Measurements from ENCODE around the gene SART1. TPM values are rescaled to one million over a fixed set of nuclear protein-coding genes. Genes with fewer than 3 reads are reported as not detected.

Gene SART1, protein sequence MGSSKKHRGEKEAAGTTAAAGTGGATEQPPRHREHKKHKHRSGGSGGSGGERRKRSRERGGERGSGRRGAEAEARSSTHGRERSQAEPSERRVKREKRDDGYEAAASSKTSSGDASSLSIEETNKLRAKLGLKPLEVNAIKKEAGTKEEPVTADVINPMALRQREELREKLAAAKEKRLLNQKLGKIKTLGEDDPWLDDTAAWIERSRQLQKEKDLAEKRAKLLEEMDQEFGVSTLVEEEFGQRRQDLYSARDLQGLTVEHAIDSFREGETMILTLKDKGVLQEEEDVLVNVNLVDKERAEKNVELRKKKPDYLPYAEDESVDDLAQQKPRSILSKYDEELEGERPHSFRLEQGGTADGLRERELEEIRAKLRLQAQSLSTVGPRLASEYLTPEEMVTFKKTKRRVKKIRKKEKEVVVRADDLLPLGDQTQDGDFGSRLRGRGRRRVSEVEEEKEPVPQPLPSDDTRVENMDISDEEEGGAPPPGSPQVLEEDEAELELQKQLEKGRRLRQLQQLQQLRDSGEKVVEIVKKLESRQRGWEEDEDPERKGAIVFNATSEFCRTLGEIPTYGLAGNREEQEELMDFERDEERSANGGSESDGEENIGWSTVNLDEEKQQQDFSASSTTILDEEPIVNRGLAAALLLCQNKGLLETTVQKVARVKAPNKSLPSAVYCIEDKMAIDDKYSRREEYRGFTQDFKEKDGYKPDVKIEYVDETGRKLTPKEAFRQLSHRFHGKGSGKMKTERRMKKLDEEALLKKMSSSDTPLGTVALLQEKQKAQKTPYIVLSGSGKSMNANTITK
- 10 to 100 TPM in 2 of 3 donors, 1 to 10 TPM in 1; 7.5 to 53.0 (median 16.1) TPM for polyA plus RNA-seq

DNA sequence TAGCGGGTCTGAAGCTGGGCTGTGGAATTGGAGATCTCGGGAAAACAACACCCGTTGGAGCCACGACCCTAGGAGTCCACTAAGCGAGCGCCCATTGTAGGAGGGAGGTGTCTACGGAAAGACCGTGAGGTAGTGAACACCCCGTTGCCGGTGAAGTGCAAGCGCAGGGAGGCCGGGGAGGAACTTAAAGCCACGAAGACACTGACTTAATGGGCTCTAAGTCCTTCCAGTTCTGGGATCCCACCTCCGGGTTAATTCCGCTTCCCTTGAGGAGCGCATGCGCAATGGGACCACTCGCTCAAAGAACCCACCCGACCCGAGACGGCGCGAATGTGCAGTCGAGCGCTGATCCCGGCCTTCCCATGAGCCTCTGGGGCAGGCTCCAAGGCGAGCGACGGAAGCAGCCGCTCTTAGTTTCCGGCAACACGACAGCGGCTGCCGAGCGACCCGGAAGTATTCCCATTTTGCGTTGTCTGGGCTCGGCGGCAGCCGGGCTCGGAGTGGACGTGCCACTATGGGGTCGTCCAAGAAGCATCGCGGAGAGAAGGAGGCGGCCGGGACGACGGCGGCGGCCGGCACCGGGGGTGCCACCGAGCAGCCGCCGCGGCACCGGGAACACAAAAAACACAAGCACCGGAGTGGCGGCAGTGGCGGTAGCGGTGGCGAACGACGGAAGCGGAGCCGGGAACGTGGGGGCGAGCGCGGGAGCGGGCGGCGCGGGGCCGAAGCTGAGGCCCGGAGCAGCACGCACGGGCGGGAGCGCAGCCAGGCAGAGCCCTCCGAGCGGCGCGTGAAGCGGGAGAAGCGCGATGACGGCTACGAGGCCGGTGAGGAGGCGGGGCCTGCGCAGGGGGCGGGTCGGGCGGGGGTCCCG lies at the start of gene SART1:
Gene SART1 (plus strand): TSS at position 468 of the 874 bp plus-strand sequence. CDS start 47 bp downstream, at position 515.
- Mint-ChIP-seq H3K36me3 (peaks cover 4 to 8% (median 8%) of the 10 kb centered on the region in 3 donors), H3K4me3 (peak within 1 kb of the TSS; percentile 94 to 98 (median 98)), H3K4me1 (peaks cover 27 to 42% of the 10 kb centered on the region in 2 donors), H3K27ac (peak within 1 kb of the TSS; percentile 93 to 99 (median 98)), H3K27me3 (ENCODE audit: low read depth in 3 of 3) (peaks cover 5 to 10% (median 7%) of the 10 kb centered on the region in 3 donors), H3K9me3 (no peaks in the 10 kb centered on the region)
- peak; percentile 96 for DNase-seq

DNA sequence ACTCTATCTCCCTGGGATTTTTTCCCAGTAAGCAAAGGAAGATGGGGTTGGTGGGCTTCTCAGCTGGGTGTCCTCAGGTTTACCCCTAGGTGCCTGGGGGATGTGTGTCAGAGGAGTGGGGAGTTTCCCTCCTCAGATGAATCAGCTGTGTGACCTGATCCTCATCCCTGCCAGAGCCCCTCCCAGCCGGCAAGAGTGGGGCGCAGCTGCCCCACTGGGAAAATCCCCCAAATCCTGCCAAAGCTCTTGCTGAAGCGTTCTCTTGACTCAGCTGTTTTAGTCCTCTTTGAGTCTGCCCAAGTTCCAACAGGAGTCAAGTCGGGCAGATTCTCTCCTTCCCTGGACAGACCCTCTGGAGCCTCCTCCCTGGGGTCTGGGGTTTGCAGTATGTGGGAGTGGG lies 48.7 kb upstream of the SART1 start:
- Mint-ChIP-seq H3K4me1 (peaks cover 22 to 27% of the 10 kb centered on the region in 2 donors), H3K36me3 (peaks cover 0 to 4% (median 0%) of the 10 kb centered on the region in 3 donors), H3K27ac (no peak overlapping the region), H3K9me3 (no peaks in the 10 kb centered on the region), H3K4me3 (no peak overlapping the region), H3K27me3 (ENCODE audit: low read depth in 3 of 3) (peaks cover 2 to 5% (median 3%) of the 10 kb centered on the region in 3 donors)
- DNase-seq = no peak

DNA sequence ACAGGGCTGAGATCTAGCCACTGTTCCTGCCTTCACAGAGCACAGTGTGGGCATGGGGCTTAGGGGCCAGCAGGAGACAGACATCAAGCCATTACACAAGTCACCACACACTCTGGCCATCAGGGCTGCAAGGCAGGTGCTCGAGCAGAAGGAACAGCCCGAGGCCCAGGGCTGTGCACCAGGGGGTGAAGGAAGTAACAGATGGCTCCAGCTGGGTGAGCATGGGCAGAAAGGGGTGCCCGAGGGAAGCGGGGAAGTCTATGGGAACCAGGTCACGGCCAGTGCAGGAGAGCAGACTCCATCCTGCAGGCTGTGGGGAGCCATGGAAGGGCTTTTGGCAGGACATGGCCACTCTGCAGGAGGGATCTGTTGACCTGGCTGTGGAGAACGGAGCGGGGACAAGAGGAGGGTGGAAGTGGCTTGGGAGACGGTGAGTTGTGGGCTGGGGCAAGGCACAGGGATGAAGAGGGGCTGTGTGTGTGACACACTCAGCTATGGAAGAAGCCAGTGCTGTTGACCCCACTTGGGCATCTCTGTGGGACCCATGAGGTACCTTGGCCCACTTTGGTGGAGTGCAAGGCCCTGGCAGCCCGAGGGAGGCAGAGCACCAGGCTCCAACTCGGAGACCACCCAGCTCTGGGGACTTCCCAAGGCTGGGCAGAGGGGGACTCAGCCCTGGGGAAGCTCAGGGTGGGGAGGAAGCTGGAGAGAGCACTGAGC lies 46.3 kb upstream of the SART1 start:
- H3K27me3 Mint-ChIP-seq (ENCODE audit: low read depth in 3 of 3) = peaks cover 2 to 11% (median 9%) of the 10 kb centered on the region in 3 donors
- H3K9me3 Mint-ChIP-seq = no peaks in the 10 kb centered on the region
- no peak for DNase-seq
- H3K27ac Mint-ChIP-seq = peak overlapping the region in 3 of 6 donors; percentile 26 to 77 (median 52)
- peaks cover 26 to 33% of the 10 kb centered on the region in 2 donors for H3K4me1 Mint-ChIP-seq
- H3K4me3 Mint-ChIP-seq = peak overlapping the region in 1 of 5 donors; percentile 15
- H3K36me3 Mint-ChIP-seq = peaks cover 0 to 4% (median 0%) of the 10 kb centered on the region in 3 donors

DNA sequence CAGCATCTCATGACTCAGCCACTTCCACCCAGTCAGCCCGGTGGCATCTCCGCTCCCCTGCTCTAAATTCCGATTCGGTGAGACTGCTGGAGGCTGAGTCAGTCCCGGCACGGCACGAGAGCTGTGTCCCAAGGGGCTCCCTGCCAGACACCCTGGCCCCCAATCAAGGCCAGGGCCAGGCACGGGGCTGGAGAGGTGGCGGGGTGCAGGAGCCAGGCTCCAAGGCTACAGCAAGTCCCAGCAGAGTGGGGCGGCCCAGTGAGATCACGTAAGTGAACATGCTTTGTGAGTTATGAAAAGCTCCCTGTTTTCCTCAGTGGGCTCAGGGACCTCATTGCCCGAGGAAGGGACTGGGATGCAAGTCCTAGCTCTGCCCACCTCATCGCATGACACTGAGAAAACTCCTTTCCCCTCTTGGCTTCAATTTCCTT lies 45.7 kb upstream of the SART1 start:
- H3K9me3 Mint-ChIP-seq = no peaks in the 10 kb centered on the region
- no peak for DNase-seq
- H3K4me3 Mint-ChIP-seq = peak overlapping the region in 1 of 5 donors; percentile 89
- no peak overlapping the region for H3K27ac Mint-ChIP-seq
- H3K27me3 Mint-ChIP-seq (ENCODE audit: low read depth in 3 of 3) = peaks cover 2 to 13% (median 9%) of the 10 kb centered on the region in 3 donors
- H3K4me1 Mint-ChIP-seq = peaks cover 31 to 39% of the 10 kb centered on the region in 2 donors
- peaks cover 0 to 4% (median 0%) of the 10 kb centered on the region in 3 donors for H3K36me3 Mint-ChIP-seq

DNA sequence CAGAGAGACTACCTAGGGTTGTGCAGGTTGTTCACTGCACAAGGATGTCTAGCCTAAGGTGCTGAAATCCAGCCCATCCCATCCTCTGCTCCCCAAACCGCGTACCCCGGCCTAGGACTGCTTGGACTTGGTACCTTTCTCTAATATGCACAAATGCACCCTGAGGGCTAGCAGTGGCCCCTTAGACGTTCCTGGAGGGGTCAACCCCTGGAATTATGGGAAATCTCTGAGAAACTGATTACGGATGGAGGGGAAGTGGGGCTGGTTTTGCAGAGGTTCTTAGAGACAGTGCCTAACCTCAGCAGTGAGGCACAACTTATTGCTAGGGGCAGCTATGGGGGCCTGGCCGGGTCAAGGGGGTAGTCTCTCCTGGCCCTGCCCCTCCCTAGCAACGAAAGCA lies 45.1 kb upstream of the SART1 start:
- Mint-ChIP-seq H3K27ac (peak overlapping the region in 4 of 6 donors; percentile 3 to 70 (median 46)), H3K27me3 (ENCODE audit: low read depth in 3 of 3) (peaks cover 2 to 13% (median 9%) of the 10 kb centered on the region in 3 donors), H3K36me3 (peaks cover 0 to 4% (median 0%) of the 10 kb centered on the region in 3 donors), H3K9me3 (no peaks in the 10 kb centered on the region), H3K4me3 (peak overlapping the region; percentile 53 to 90 (median 88)), H3K4me1 (peaks cover 32 to 40% of the 10 kb centered on the region in 2 donors)
- DNase-seq = no peak

DNA sequence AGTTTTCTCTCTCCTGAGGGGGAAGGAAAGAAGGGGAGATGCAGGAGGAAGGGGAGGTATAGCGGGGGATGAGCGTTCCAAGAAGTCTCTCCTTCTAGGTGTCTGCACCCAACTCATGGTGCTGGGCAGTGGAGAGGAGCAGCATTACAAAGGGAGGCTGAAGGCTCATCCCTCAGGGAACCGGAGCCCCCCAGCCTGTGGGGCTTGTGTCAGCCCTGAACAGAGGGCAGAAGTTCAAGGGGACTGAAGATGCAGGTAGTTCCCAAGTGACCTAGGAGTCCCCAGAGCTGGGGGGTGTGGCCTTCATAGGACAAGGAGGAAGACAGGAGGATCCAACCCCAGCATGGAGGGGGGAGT lies 44.5 kb upstream of the SART1 start:
- no peak for DNase-seq
- H3K9me3 Mint-ChIP-seq = peaks cover 0 to 1% (median 0%) of the 10 kb centered on the region in 6 donors
- H3K4me3 Mint-ChIP-seq = peak overlapping the region; percentile 53 to 90 (median 88)
- peaks cover 32 to 43% of the 10 kb centered on the region in 2 donors for H3K4me1 Mint-ChIP-seq
- peak overlapping the region; percentile 34 to 71 (median 58) for H3K27ac Mint-ChIP-seq
- H3K36me3 Mint-ChIP-seq = peaks cover 0 to 5% (median under 1%) of the 10 kb centered on the region in 3 donors
- H3K27me3 Mint-ChIP-seq (ENCODE audit: low read depth in 3 of 3) = peaks cover 2 to 13% (median 9%) of the 10 kb centered on the region in 3 donors

DNA sequence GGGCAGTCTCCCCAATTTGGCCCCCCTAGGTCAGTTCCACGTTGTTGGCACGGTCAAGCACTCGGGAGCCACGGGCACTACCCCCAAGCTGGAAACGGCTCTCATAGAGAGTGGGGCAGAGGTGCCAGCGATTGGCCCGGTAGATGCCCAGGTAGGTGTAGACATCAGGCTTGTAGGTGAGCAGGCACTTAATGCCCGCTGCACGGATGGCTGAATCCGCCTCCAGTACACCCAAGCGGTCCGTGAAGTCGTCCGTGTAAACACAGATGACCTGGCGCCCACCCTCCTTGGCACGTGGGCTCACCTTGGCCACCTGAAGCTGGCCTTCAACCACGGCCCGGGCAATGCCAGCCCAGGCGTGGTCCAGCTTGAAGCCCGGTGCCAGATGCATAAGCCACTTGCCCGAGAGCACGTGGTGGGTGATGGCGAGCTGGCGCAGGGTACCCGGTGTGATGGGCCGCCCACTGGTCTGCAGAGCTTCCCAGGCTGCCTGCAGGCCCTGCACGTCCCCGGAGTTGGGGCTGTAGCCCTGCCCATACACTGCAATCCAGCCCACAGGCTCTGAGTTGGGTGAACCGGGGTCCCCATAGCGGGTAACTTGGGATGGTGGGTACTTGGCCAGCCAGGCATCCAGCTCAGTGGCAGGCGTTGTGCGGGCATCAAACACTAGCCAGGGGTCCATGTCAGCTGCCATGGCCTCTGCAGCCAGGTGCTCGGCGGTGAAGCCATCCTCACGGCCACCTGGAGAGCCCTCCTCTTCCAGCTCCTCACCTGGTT lies 43.9 kb upstream of the SART1 start:
- H3K4me1 Mint-ChIP-seq = peaks cover 37 to 48% of the 10 kb centered on the region in 2 donors
- H3K9me3 Mint-ChIP-seq = peaks cover 0 to 1% (median 0%) of the 10 kb centered on the region in 6 donors
- peaks cover 2 to 15% (median 9%) of the 10 kb centered on the region in 3 donors for H3K27me3 Mint-ChIP-seq (ENCODE audit: low read depth in 3 of 3)
- H3K4me3 Mint-ChIP-seq = peak overlapping the region; percentile 82 to 90 (median 88)
- peak overlapping the region; percentile 17 to 91 (median 86) for H3K27ac Mint-ChIP-seq
- H3K36me3 Mint-ChIP-seq = peaks cover 1 to 10% (median 6%) of the 10 kb centered on the region in 3 donors
- DNase-seq = no peak

DNA sequence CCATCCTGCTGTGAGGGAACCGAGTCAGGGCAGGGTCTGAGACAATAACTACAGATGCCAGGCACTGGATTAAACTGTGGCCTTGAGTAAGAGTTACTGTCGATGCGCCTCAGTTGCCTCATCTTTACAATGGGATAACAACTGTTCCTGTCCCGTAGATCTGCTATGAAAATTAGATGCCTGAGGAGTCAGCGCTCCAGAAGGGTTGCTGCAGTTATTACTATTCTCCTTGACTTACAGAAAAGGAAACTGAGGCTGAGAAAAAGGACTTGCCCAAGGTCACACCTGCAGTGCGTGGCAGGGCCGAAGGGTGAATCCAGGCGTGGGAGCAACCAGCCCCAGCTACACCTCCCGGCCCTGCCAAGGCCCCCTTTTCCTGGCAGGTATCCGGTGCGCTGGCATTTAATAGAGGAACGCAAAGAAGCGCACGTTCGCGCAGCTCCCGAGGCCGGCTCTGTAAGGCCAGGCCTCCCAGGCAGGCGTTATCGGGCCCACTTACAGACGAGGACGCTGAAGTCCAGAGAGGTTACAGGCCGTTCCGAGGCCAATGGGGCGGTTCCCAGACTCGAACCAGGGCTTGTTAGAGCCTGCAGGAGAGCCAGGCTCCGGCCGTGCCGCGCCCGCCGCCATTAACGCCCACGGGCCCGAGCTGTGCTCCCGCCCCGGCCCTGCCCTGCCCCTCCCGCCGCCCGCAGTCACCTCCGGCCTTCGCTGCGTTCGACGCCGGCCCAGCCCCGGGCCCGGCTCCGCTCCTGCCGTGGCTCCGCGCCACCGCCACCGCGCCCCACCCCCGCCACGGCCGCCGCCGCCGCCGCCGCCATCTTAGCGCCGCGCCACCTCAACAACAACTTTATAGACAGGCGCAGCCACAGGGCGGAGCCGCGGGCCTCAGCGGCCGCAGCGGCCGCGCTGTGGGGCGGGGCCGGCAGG lies 43.1 kb upstream of the SART1 start, which contains the start of gene C11orf68:
Gene C11orf68 (minus strand): TSS at position 852 of the 930 bp plus-strand sequence. CDS start 31 bp downstream, at position 821.
- Mint-ChIP-seq H3K9me3 (peaks cover 0 to 1% (median 0%) of the 10 kb centered on the region in 6 donors), H3K27ac (peak within 1 kb of the TSS; percentile 75 to 93 (median 88)), H3K36me3 (peaks cover 6 to 14% (median 13%) of the 10 kb centered on the region in 3 donors), H3K27me3 (ENCODE audit: low read depth in 3 of 3) (peaks cover 2 to 15% (median 9%) of the 10 kb centered on the region in 3 donors), H3K4me3 (peak within 1 kb of the TSS; percentile 88 to 95 (median 89)), H3K4me1 (peaks cover 40 to 52% of the 10 kb centered on the region in 2 donors)
- DNase-seq = no peak

DNA sequence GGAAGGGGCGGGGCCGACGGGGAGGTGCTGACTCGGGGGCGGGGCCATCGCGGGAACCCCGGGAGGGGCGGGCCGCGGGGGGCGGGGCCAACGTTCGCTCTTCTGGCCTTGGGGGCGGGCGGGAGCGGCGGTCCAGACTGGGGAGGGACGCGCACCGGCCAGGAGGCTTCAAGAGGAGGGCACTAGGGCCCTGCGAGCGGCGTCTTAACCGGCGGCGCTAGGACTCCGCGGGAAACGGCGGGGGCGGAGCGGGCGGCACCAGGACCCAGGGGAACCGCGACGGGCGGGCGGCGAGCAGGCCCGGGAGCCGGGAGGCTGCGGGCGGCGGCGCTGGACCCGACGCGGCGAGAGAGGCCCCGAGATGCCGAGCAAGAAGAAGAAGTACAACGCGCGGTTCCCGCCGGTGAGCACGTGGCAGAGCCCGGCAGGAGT lies 42.4 kb upstream of the SART1 start, which contains the start of gene DRAP1:
Gene DRAP1 (plus strand): TSS at position 286 of the 432 bp plus-strand sequence. CDS start 76 bp downstream, at position 362.
- Mint-ChIP-seq H3K36me3 (peaks cover 8 to 15% (median 14%) of the 10 kb centered on the region in 3 donors), H3K27me3 (ENCODE audit: low read depth in 3 of 3) (peaks cover 2 to 15% (median 9%) of the 10 kb centered on the region in 3 donors)

DNA sequence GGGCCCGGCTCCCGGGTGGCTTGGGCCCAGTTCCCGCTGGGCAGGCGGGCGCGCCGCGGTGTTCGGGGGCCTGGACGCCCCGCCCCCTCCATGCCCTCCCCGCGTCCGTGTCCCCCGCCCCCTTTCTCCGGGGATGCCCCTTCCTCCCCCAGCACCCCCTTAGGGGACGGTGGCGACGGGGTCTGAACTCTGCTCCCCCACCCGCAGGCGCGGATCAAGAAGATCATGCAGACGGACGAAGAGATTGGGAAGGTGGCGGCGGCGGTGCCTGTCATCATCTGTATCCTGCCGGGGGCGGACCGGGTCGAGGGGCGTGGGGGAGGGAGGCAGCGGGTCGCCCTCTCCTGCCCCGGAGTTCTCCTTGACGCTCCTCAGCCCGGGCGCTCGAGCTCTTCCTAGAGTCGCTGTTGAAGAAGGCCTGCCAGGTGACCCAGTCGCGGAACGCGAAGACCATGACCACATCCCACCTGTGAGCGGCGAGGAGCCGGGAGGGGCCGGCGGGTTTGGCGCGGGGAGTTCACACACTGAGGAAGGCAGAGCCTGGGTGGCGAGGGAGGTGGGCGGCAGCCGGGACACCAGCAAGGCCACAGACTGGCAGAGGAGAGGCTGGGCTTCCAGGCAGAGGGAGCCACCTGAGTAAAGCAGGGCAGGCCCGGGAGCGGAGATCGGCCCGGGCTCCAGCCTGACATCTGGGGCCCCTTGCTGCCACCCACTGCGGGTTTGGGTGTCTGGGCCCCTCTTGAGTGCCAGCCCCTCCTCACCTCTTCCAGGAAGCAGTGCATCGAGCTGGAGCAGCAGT lies 41.8 kb upstream of the SART1 start:
- DNase-seq = no peak
- Mint-ChIP-seq H3K4me1 (peaks cover 37 to 48% of the 10 kb centered on the region in 2 donors), H3K36me3 (peaks cover 8 to 15% (median 14%) of the 10 kb centered on the region in 3 donors)

More for the DNA sequence above, 42.4 kb upstream of the SART1 start, which contains the start of gene DRAP1:
- H3K4me3 Mint-ChIP-seq = peak within 1 kb of the TSS; percentile 88 to 95 (median 89)
- peak; percentile 97 to 98 (median 98) for DNase-seq
- H3K9me3 Mint-ChIP-seq = peaks cover 0 to 1% (median 0%) of the 10 kb centered on the region in 6 donors
- peaks cover 40 to 52% of the 10 kb centered on the region in 2 donors for H3K4me1 Mint-ChIP-seq
- peak within 1 kb of the TSS; percentile 75 to 93 (median 88) for H3K27ac Mint-ChIP-seq

More for the DNA sequence above, 41.8 kb upstream of the SART1 start:
- peaks cover 2 to 15% (median 9%) of the 10 kb centered on the region in 3 donors for H3K27me3 Mint-ChIP-seq (ENCODE audit: low read depth in 3 of 3)
- peaks cover 0 to 1% (median 0%) of the 10 kb centered on the region in 6 donors for H3K9me3 Mint-ChIP-seq
- H3K4me3 Mint-ChIP-seq = peak overlapping the region; percentile 88 to 95 (median 89)
- H3K27ac Mint-ChIP-seq = peak overlapping the region; percentile 75 to 93 (median 86)
